Measurements from ENCODE around the gene LRRC8C.

DNA sequence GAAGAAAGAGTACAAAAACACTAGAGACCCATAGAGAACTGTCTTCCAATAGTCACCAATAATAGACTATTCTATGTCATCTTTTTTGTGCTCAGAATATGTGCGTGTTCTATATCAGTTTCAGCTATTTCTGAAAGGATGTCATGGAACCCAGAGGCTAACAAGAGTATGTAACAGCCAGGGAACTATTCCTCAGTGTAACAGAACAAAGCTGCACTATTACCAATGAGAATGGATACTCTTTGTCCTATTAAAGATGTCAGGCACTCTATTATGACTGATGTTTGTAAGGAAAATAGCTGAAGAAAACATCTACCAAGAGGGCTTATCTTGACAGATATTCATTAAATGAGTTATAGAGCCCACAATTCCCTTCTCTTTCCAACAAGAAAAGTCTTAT lies 8.6 kb upstream of the LRRC8C start:
- TF ChIP-seq, protein P1, sequence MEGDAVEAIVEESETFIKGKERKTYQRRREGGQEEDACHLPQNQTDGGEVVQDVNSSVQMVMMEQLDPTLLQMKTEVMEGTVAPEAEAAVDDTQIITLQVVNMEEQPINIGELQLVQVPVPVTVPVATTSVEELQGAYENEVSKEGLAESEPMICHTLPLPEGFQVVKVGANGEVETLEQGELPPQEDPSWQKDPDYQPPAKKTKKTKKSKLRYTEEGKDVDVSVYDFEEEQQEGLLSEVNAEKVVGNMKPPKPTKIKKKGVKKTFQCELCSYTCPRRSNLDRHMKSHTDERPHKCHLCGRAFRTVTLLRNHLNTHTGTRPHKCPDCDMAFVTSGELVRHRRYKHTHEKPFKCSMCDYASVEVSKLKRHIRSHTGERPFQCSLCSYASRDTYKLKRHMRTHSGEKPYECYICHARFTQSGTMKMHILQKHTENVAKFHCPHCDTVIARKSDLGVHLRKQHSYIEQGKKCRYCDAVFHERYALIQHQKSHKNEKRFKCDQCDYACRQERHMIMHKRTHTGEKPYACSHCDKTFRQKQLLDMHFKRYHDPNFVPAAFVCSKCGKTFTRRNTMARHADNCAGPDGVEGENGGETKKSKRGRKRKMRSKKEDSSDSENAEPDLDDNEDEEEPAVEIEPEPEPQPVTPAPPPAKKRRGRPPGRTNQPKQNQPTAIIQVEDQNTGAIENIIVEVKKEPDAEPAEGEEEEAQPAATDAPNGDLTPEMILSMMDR (IDR thresholded peaks at IDR 0.05; ENCODE audit: low read depth, low read length, missing input control): no peak
- TF ChIP-seq YY1 (IDR thresholded peaks at IDR 0.05) (no peak), JUND (IDR thresholded peaks at IDR 0.05) (no peak), TAF1 (conservative IDR thresholded peaks at IDR 0.05) (no peak), GABPA (IDR thresholded peaks at IDR 0.05 in 1 of 2, conservative IDR thresholded peaks at IDR 0.05 in 1 of 2) (no peak), FOXA2 (IDR thresholded peaks at IDR 0.05) (no peak), RAD21 (IDR thresholded peaks at IDR 0.05) (no peak), FOXA1 (IDR thresholded peaks at IDR 0.05) (no peak), EGR1 (IDR thresholded peaks at IDR 0.05; ENCODE audit: low read depth in 2 of 2) (no peak), SP1 (IDR thresholded peaks at IDR 0.05) (no peak), HNF4A (conservative IDR thresholded peaks at IDR 0.05) (no peak), HNF4G (IDR thresholded peaks at IDR 0.05) (no peak)
- TF ChIP-seq, protein P2, sequence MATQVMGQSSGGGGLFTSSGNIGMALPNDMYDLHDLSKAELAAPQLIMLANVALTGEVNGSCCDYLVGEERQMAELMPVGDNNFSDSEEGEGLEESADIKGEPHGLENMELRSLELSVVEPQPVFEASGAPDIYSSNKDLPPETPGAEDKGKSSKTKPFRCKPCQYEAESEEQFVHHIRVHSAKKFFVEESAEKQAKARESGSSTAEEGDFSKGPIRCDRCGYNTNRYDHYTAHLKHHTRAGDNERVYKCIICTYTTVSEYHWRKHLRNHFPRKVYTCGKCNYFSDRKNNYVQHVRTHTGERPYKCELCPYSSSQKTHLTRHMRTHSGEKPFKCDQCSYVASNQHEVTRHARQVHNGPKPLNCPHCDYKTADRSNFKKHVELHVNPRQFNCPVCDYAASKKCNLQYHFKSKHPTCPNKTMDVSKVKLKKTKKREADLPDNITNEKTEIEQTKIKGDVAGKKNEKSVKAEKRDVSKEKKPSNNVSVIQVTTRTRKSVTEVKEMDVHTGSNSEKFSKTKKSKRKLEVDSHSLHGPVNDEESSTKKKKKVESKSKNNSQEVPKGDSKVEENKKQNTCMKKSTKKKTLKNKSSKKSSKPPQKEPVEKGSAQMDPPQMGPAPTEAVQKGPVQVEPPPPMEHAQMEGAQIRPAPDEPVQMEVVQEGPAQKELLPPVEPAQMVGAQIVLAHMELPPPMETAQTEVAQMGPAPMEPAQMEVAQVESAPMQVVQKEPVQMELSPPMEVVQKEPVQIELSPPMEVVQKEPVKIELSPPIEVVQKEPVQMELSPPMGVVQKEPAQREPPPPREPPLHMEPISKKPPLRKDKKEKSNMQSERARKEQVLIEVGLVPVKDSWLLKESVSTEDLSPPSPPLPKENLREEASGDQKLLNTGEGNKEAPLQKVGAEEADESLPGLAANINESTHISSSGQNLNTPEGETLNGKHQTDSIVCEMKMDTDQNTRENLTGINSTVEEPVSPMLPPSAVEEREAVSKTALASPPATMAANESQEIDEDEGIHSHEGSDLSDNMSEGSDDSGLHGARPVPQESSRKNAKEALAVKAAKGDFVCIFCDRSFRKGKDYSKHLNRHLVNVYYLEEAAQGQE (IDR thresholded peaks at IDR 0.05): no peak
- TF ChIP-seq, protein P3, sequence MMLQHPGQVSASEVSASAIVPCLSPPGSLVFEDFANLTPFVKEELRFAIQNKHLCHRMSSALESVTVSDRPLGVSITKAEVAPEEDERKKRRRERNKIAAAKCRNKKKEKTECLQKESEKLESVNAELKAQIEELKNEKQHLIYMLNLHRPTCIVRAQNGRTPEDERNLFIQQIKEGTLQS (IDR thresholded peaks at IDR 0.05): no peak

All from liver (tissue), 3 donors.